DND-41 (cell line): ENCODE results near the gene RELL2.
"Not testable (repeated sequence)": the region's sequence is repeated elsewhere in the genome, so short reads cannot be mapped to it uniquely, and the experiment has no call there.

Experiments
- ATAC-seq: fragments of 200-7000 bp; cut with Tn5 transposase; 3 replicates; pipeline ENCODE4 v1.9.1; 2021; ENCODE audit warnings: low read depth; ENCODE audit not compliant: insufficient read depth
- DNase-seq: peaks from one replicate; pipeline ENCODE4 v3.0.0-alpha.2; 2020
- H2AFZ ChIP-seq: 2 replicates; pipeline ENCODE4 v1.6.0; 2012; ENCODE audit warnings: low read depth, low read length
- H3K27ac ChIP-seq: 2 replicates; pipeline ENCODE4 v1.5.1; 2012; ENCODE audit warnings: low read length, inconsistent platforms
- H3K27me3 ChIP-seq: fragments of 200-600 bp; sonication (generic); 2 replicates; pipeline ENCODE4 v1.6.0; 2012; ENCODE audit warnings: low read length, mild to moderate bottlenecking, inconsistent platforms; ENCODE audit not compliant: insufficient read depth, poor library complexity
- H3K36me3 ChIP-seq: 2 replicates; pipeline ENCODE4 v1.5.1; 2012; ENCODE audit warnings: low read length, inconsistent platforms; ENCODE audit not compliant: insufficient read depth
- H3K4me1 ChIP-seq: 2 replicates; pipeline ENCODE4 v1.5.1; 2012; ENCODE audit warnings: mild to moderate bottlenecking, low read length; ENCODE audit not compliant: insufficient read depth
- H3K4me2 ChIP-seq: 2 replicates; pipeline ENCODE4 v1.6.0; 2012; ENCODE audit warnings: mild to moderate bottlenecking, moderate library complexity, low read length, inconsistent platforms; ENCODE audit not compliant: insufficient read depth
- H3K4me3 ChIP-seq, 2 experiments: fragments of 200-600 bp in 1 of 2; shearing (Covaris generic) in 1 of 2; 2 replicates each; pipeline ENCODE4 v1.5.1; 2012 to 2016; ENCODE audit warnings: inconsistent platforms in 2 of 2, low read length in 2 of 2, mild to moderate bottlenecking in 2 of 2, low read depth in 1 of 2, moderate library complexity in 1 of 2
- H3K79me2 ChIP-seq: 2 replicates; pipeline ENCODE4 v1.6.0; 2012; ENCODE audit warnings: low read length, inconsistent platforms; ENCODE audit not compliant: insufficient read depth
- H3K9ac ChIP-seq: 2 replicates; pipeline ENCODE4 v1.6.0; 2012; ENCODE audit warnings: low read depth, mild to moderate bottlenecking, inconsistent platforms, low read length, moderate library complexity
- H3K9me3 ChIP-seq: 2 replicates; pipeline ENCODE4 v1.5.1; 2012; ENCODE audit warnings: low read length, moderate library complexity, mild to moderate bottlenecking, inconsistent platforms; ENCODE audit not compliant: insufficient read depth, severe bottlenecking
- H4K20me1 ChIP-seq: 2 replicates; pipeline ENCODE4 v1.6.0; 2012; ENCODE audit warnings: low read length; ENCODE audit not compliant: insufficient read depth
- CTCF ChIP-seq: IDR thresholded peaks from 2 replicates; pipeline ENCODE4 v1.5.1; 2012; ENCODE audit warnings: borderline replicate concordance, low read length, moderate library complexity, mild to moderate bottlenecking; ENCODE audit not compliant: poor library complexity, severe bottlenecking; ENCODE audit errors: extremely low read depth
- EZH2 ChIP-seq: IDR thresholded peaks from 3 replicates; pipeline ENCODE4 v1.6.1; 2012; ENCODE audit warnings: borderline replicate concordance, low read depth, mild to moderate bottlenecking, moderate library complexity, low read length, inconsistent platforms; ENCODE audit not compliant: severe bottlenecking

Gene RELL2

GRCh38 chr5:141608046-141608445, 28.8 kb upstream of the RELL2 start:
- no peak for TF ChIP-seq EZH2
- DNase-seq (no peak), ATAC-seq (no peak)
- Histone ChIP-seq H3K27me3 (no peaks in the 10 kb centered on the region), H4K20me1 (peaks cover 3% of the 10 kb centered on the region; the same call in 1 of the 2 replicates), H3K27ac (peak overlapping the region; percentile 92), H3K4me1 (peaks cover 96% of the 10 kb centered on the region), H3K4me2 (peak overlapping the region; percentile 57), H3K36me3 (peaks cover 23% of the 10 kb centered on the region; the same call in 1 of the 2 replicates), H2AFZ (no peak overlapping the region), H3K9ac (peak overlapping the region; percentile 56), H3K79me2 (peaks cover 91% of the 10 kb centered on the region), H3K9me3 (no peaks in the 10 kb centered on the region), H3K4me3 (no peak overlapping the region)

- peak overlapping the region; percentile 92 for H3K27ac ChIP-seq
- H3K4me3 ChIP-seq, result no peak overlapping the region
- DNase-seq (no peak), ATAC-seq (no peak)
- H3K79me2 ChIP-seq, result peaks cover 91% of the 10 kb centered on the region
- H2AFZ ChIP-seq, result no peak overlapping the region
- no peak for TF ChIP-seq CTCF
- no peak for TF ChIP-seq EZH2
- H3K9me3 ChIP-seq, result no peaks in the 10 kb centered on the region
- H3K27me3 ChIP-seq, result no peaks in the 10 kb centered on the region
- H4K20me1 ChIP-seq, result peaks cover 3% of the 10 kb centered on the region; the same call in 1 of the 2 replicates
- H3K9ac ChIP-seq, result peak overlapping the region; percentile 56; the same call in 1 of the 2 replicates
- H3K4me1 ChIP-seq, result peaks cover 96% of the 10 kb centered on the region
- peak overlapping the region; percentile 15; the same call in 1 of the 2 replicates for H3K4me2 ChIP-seq
- H3K36me3 ChIP-seq, result peaks cover 23% of the 10 kb centered on the region; the same call in 1 of the 2 replicates
Observed at GRCh38 chr5:141608557-141608956, 28.2 kb upstream of the RELL2 start.

GRCh38 chr5:141609044-141609443, 27.8 kb upstream of the RELL2 start:
- ATAC-seq (no peak), DNase-seq (no peak)
- H3K4me1 ChIP-seq, result peaks cover 96% of the 10 kb centered on the region
- H4K20me1 ChIP-seq, result 0 out of 2 replicates have a peak, but pooled peaks cover 3% of the 10 kb centered on the region
- H3K9ac ChIP-seq, result peak overlapping the region; percentile 28
- peaks cover 91% of the 10 kb centered on the region for H3K79me2 ChIP-seq
- no peak overlapping the region for H3K4me3 ChIP-seq
- peak overlapping the region; percentile 92 for H3K27ac ChIP-seq
- H3K36me3 ChIP-seq, result peaks cover 23% of the 10 kb centered on the region; the same call in 1 of the 2 replicates
- H2AFZ ChIP-seq, result no peak overlapping the region
- H3K27me3 ChIP-seq, result no peaks in the 10 kb centered on the region
- no peaks in the 10 kb centered on the region for H3K9me3 ChIP-seq
- peak overlapping the region; percentile 38; the same call in 1 of the 2 replicates for H3K4me2 ChIP-seq
- TF ChIP-seq EZH2 (no peak), CTCF (no peak)

- ATAC-seq, DNase-seq, H3K27me3 ChIP-seq, H2AFZ ChIP-seq, H3K4me3 ChIP-seq, H3K9ac ChIP-seq, H3K9me3 ChIP-seq, H4K20me1 ChIP-seq: not testable (repeated sequence)
- peak overlapping the region; percentile 92 for H3K27ac ChIP-seq
- peaks cover 95% of the 10 kb centered on the region for H3K4me1 ChIP-seq
- peaks cover 91% of the 10 kb centered on the region for H3K79me2 ChIP-seq
- peak overlapping the region; percentile 38; the same call in 1 of the 2 replicates for H3K4me2 ChIP-seq
- H3K36me3 ChIP-seq, result peaks cover 23% of the 10 kb centered on the region; the same call in 1 of the 2 replicates
Observed at GRCh38 chr5:141609921-141610320, 26.9 kb upstream of the RELL2 start.
